ENCODE data around the gene C1QTNF7.

C1QTNF7 gene

DNA sequence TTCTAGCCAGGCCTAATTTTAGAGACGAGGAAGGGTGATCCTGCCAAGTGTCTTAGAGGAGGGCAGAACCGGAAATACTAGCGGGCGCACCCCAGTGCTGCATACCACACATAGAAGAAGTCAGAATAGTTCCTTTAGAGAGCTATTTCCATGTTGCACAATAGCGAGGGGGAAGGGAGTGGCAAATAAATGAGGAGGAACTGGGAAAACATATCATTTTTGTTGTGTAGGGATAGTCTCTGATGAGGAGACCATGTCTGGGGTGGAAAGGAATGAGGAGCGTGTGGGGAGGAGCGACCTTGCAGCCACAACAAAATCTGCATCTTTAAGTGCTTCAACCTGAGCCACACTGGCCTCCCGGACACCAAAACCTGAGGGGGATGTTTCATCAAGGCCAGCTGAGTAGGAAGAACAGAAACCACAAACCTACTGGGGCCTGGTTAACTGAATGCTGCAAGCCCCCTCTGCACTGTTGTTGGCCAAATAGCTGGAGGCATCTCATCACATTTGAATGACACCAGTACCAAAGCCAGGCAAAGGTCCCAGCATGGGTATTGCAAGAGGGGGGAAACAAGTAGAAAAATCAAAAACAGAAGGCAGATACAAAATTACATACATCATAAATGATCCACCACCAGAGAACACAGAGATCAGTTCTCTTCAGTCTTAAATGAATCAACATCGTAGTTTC, 26.7 kb upstream of the C1QTNF7 start:
- TF ChIP-seq GATA1 (IDR thresholded peaks at IDR 0.05; ENCODE audit: low read depth, low read length): no peak
- no peak for TF ChIP-seq POLR2A (IDR thresholded peaks at IDR 0.05; ENCODE audit: low read length)
- DNase-seq: no peak

DNA sequence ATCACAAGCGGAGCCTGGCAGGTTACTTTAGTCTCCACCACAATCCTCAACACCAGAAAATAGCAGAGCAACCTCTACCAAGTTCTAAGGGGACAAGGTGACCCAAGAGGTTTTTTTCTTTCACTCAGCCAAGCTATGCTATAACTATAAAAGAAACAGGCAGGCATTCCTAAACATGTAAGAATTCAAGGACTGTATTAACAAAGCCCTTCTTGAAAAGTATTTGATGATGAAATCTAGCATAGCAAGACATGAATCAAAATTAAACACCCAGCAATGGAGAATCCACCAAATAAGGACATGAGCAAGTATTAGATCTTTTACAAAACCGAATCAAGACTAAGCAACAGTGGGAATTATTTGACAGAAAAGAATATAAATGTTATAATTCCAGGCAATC, 25.7 kb upstream of the C1QTNF7 start:
- TF ChIP-seq GATA1 (IDR thresholded peaks at IDR 0.05; ENCODE audit: low read depth, low read length) (no peak), POLR2A (IDR thresholded peaks at IDR 0.05; ENCODE audit: low read length) (no peak)
- DNase-seq: no peak

DNA sequence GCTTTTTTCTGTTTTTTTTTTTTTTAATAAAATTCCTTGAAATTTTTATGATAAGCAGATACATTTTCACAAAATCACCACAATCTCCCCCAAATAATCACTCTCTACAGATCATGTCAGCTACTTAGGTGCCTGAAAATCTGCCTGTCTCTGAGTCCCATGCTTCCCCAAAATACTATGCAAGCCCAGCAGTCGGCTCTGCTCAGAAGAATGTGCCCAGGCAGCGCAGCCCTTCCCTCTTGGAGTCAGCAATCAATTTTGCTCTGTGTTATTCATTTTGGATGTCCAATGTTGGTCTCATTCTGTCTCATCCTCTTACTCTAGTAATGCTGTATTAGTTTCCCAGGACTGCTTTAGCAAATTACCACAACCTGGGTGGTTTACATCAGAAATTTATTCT, 24.9 kb upstream of the C1QTNF7 start:
- TF ChIP-seq POLR2A (IDR thresholded peaks at IDR 0.05; ENCODE audit: low read length) (no peak), GATA1 (IDR thresholded peaks at IDR 0.05; ENCODE audit: low read depth, low read length) (no peak)
- no peak for DNase-seq

DNA sequence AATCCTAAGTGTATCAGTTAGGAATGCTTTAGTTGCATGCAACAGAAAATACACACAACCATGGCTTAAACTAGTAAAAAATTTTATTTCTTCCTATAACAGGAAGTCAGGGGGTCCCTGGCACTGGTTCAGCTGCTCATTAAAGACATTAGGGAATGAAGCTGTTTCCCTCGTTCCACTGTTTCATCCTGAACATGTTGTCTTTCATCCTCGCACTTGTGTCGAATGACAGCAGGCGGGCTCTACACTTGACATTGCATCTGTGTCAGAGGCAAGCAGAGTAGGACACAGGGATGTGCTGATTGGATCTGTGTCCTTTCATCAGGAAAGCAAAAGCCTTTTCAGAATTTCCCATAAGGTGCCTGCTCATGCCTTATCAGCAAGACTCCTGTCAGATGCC, 22.8 kb upstream of the C1QTNF7 start:
- DNase-seq: no peak
- TF ChIP-seq GATA1 (IDR thresholded peaks at IDR 0.05; ENCODE audit: low read depth, low read length) (no peak), POLR2A (IDR thresholded peaks at IDR 0.05; ENCODE audit: low read length) (no peak)

DNA sequence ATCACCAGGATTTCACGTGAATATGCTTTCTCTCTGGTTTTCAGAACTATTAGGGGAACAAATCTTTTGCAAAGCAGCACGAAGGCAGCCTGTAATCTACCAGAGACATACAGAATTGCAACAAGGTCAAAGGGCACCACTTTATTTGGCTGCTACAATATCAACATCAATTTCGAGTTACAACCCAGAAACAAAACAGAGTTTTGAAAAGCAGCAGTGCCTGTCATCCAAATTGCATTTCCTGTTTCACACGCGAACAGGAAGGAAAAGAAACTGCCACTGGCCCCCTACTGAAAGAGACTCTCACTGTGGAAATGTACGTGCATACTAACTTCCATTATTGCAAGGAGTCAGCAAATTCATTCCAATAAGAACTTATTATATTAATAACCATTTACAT, 17.1 kb upstream of the C1QTNF7 start:
- TF ChIP-seq GATA1 (IDR thresholded peaks at IDR 0.05; ENCODE audit: low read depth, low read length): no peak
- no peak for TF ChIP-seq POLR2A (IDR thresholded peaks at IDR 0.05; ENCODE audit: low read length)
- DNase-seq: no peak

DNA sequence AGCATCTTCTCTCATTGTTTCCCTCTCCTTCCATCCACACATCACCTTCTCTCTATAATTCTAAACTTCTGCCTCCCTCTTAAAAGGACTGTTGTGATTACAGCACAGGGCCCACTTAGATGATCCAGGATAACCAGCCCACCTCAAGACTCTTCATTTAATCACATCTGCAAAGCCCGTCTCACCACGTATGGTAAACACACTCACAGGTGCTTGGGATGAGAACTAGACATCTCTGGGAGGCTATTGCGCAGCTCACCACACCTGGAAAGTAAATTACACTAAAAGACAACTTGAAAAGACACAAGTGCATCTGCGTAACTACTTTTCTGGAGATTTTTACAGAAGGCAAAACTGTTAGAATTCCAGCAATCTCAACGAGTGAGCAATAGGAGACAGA, 15.4 kb upstream of the C1QTNF7 start:
- TF ChIP-seq POLR2A (IDR thresholded peaks at IDR 0.05; ENCODE audit: low read length) (no peak), GATA1 (IDR thresholded peaks at IDR 0.05; ENCODE audit: low read depth, low read length) (no peak)
- DNase-seq: no peak

DNA sequence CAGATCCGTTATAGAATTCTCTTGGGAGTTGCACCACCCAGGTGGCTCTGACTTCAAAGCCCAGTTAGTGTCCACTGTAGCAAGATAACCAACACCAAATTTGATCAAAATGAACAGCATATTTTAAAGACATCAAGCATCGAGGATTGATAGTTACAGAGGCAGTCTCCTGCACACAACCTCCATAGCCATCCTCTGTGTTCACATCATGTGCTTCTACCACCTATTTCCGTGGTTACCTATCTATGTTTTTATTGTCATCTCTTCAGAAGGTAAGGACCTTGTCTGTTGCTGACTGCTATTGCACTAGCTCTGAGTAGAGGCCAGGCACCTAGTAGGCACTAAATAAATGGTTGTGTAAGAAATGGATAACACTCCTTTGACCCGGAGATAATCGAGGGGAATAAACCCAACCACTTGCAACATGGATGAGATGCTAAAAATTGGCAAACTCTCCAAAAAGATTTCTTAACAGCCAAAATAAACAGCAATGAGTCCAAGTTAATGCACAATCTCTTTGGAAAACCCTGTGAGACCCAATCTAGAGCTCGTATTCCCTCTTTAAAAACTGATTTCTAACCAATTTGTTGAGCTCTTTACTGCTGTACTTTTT, 14.7 kb upstream of the C1QTNF7 start:
- no peak for DNase-seq
- TF ChIP-seq POLR2A (IDR thresholded peaks at IDR 0.05; ENCODE audit: low read length) (no peak), GATA1 (IDR thresholded peaks at IDR 0.05; ENCODE audit: low read depth, low read length) (no peak)

DNA sequence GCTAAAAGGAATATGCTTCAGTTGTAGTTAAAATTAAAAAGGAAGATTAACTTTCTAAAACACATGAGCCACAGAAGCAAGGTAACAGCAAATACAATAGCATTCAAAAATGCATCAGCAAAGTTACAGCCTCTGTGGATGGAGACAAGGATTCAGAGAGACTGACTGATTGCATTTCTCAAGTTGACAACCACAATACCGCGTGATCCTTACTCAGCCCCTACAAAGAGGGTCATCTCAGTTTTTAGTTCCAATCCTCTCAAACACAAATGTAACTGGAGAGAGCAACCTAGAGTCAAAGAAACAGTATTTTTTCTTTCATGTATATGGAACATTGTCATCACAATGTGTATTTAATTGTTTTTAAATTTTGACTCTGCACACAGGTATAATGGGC, 14.2 kb upstream of the C1QTNF7 start:
- no peak for DNase-seq
- TF ChIP-seq POLR2A (IDR thresholded peaks at IDR 0.05; ENCODE audit: low read length) (no peak), GATA1 (IDR thresholded peaks at IDR 0.05; ENCODE audit: low read depth, low read length) (no peak)

DNA sequence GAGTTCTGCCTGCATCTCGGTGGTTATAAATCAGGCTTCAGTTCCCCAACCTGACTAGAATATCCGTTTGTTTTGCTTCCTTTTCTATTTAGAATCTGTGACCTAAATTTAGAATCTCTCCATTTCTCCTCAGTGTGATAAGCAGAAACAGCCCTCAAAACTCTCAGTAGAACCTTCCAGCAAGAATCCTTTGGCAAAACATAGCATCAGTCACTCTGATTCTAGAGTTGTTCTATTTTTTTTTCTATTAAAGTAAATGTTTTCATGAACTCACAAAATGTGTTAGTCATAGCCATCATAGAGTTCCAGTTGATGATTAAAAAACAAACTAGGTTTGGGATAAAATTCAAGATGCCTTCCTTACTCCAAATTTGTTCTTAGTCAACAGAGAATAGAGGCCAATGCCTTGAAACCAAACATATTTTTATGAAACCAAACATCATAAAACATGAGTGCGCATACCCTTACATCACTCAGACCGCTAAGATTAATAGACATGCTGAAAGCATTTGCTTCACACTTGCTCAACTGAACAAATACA, 13.2 kb upstream of the C1QTNF7 start:
- TF ChIP-seq GATA1 (IDR thresholded peaks at IDR 0.05; ENCODE audit: low read depth, low read length) (no peak), POLR2A (IDR thresholded peaks at IDR 0.05; ENCODE audit: low read length) (no peak)

DNA sequence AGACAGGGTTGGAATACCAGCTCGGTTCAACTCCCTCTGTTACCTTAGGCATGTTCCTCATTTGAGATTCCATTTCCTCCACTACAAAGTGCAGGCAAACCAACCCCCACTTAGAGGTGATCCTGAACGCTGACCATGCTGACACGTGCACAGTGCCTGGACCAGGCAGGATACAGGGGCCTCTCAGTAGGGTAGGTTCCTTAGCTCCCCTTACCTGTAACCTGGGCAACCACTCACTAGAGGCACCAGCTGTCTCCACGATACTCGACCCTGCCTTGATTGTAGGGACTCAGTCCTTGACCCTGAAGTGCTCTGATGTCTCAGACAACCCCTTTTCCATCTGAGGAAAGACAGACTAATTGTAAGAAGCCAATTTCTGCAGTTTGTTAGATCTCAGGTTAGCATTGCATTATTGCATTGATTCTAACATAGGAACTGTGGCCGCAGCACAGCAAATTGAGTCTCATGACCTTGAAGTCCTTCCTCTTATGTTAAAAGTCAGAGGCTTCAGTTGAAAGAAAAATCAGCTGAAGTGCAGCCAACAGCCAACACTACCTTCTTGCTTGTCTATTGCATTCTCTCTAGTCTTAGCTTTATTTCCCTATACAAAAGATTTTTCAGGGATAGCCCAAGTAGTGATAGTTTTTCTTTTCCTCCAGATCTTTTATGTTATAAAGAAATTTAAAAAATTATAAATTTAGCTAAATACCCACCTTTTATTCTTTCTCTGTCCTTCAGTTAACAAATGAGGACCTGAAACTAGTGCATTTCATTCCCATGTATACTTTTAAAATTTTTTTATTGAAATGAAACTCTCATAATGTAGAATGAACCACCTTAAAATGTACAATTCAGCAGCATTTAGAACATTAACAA, 11.2 kb upstream of the C1QTNF7 start:
- TF ChIP-seq POLR2A (IDR thresholded peaks at IDR 0.05; ENCODE audit: low read length) (no peak), GATA1 (IDR thresholded peaks at IDR 0.05; ENCODE audit: low read depth, low read length) (no peak)
- no peak for DNase-seq

More for the DNA sequence above, 13.2 kb upstream of the C1QTNF7 start:
- DNase-seq: no peak

DNA sequence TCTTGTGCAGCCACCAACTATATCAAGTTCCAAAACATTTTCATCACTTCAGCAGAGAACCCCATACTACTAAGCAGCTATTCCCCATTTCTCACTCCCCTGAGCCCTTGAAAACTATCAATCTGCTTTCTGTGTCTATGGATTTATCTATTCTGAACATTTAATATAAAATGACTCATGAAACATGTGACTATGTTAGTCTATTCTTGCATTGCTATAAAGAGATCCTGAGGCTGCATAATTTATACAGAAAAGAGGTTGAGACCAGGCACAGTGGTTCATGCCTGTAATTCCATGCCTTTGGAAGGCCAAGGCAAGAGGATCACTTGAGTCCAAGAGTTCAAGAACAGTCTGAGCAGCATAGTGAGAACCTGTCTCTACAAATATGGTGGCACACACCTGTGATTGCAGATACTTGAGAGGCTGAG, 10.6 kb upstream of the C1QTNF7 start:
- TF ChIP-seq POLR2A (IDR thresholded peaks at IDR 0.05; ENCODE audit: low read length): no peak
- no peak for TF ChIP-seq GATA1 (IDR thresholded peaks at IDR 0.05; ENCODE audit: low read depth, low read length)
- no peak for DNase-seq

DNA sequence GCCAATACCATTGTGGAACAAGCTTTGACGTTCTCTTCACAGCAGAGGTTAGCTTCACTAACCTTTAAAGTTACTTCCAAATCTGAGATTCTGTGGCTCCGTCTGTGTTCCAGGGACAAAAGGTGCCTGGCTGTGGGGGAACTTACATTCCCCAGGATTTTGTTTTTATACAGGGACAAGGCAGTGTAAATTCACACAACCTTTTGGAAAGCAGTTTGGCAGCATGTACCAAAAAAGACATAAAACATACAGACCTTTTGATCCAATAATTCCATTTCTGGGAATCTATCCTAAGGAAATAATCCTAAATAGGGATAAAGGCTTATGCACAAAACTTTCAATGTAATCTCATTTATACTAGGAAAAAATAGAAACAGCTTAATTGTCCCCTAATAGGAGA, 8.9 kb upstream of the C1QTNF7 start:
- no peak for DNase-seq
- TF ChIP-seq GATA1 (IDR thresholded peaks at IDR 0.05; ENCODE audit: low read depth, low read length) (no peak), POLR2A (IDR thresholded peaks at IDR 0.05; ENCODE audit: low read length) (no peak)

DNA sequence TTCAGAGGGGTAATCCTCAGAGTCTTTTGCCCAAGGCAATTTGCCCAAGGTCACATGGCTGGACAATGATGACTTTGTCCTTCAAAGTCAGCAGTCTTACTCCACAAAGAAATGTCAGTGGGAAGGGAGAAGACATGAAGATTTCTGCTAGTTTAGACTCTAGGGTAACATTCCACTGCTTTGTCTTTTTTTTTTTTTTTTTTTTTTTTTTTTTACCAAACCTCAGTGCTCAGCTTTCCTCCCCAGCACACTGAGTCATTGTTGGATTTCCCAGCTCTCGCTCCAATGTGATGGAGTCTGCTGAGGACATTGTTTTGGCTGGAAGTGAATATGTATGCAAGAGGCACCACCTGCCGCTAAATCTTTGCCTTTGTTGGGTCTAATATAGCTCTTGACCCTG, 7.2 kb upstream of the C1QTNF7 start:
- TF ChIP-seq GATA1 (IDR thresholded peaks at IDR 0.05; ENCODE audit: low read depth, low read length): no peak
- no peak for TF ChIP-seq POLR2A (IDR thresholded peaks at IDR 0.05; ENCODE audit: low read length)
- no peak for DNase-seq

DNA sequence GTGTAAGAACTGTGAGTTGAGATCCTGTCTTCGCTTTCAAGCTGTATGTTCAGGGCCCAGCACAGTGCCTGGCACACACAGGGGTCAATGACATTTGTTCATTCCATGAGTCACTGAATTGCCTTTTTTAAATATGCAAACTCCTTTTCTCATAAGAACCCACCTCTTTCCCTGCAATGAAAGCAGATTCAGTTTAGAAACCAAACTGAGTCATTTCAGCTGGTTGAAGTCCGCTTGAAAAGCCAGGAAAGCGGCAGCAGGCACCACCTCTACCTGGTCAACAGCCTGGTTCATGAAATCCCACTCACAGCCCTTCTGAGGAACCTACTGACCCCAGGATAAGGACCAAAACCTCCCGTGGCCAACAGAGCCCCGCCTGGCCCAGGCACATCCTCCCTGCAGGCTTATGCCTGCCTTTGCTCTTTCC, 4.5 kb upstream of the C1QTNF7 start:
- no peak for DNase-seq
- TF ChIP-seq POLR2A (IDR thresholded peaks at IDR 0.05; ENCODE audit: low read length) (no peak), GATA1 (IDR thresholded peaks at IDR 0.05; ENCODE audit: low read depth, low read length) (no peak)

Measured in erythroblast (primary cell).